Measurements from ENCODE around the gene TMEM131L. TPM values are rescaled to one million over a fixed set of nuclear protein-coding genes. Genes with fewer than 3 reads are reported as not detected.
"Not testable (repeated sequence)": the region's sequence is repeated elsewhere in the genome, so short reads cannot be mapped to it uniquely, and the experiment has no call there.

The TMEM131L gene
- total and polyA plus RNA-seq, 12 donors, result 2.7 to 33.6 (median 18.5) TPM

DNA sequence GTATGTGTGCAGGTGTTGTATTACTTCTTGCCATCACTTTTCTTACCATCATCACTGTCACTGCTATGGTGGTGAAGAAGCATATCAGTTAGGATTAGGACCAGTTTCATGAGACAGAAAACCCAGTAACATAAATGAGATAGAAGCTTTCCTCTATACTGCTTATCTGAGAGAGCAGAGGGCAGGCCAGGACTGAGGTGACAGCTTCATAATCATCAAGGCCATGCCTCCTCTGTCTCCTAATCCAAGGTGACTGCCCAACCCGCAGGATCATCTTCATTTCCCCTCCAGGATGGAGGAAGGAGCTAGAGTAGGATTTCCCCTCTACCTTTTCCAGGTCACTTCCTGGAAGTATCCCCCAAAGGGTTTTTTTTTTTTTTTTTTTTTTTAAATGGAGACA lies 35.4 kb downstream of the TMEM131L start:
- H3K9me3 ChIP-seq, result no peaks in the 10 kb centered on the region
- H3K36me3 ChIP-seq, result no peaks in the 10 kb centered on the region
- no peak overlapping the region for H3K4me3 ChIP-seq
- no peak for ATAC-seq
- no peak for DNase-seq
- H3K27ac ChIP-seq, result no peak overlapping the region
- TF ChIP-seq, protein P1, sequence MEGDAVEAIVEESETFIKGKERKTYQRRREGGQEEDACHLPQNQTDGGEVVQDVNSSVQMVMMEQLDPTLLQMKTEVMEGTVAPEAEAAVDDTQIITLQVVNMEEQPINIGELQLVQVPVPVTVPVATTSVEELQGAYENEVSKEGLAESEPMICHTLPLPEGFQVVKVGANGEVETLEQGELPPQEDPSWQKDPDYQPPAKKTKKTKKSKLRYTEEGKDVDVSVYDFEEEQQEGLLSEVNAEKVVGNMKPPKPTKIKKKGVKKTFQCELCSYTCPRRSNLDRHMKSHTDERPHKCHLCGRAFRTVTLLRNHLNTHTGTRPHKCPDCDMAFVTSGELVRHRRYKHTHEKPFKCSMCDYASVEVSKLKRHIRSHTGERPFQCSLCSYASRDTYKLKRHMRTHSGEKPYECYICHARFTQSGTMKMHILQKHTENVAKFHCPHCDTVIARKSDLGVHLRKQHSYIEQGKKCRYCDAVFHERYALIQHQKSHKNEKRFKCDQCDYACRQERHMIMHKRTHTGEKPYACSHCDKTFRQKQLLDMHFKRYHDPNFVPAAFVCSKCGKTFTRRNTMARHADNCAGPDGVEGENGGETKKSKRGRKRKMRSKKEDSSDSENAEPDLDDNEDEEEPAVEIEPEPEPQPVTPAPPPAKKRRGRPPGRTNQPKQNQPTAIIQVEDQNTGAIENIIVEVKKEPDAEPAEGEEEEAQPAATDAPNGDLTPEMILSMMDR (IDR thresholded peaks at IDR 0.05), result no peak
- no peaks in the 10 kb centered on the region for H3K27me3 ChIP-seq
- intact Hi-C loops (cut with DNase I), result no loop called here
- peaks cover 0 to 50% (median 29%) of the 10 kb centered on the region in 9 donors for H3K4me1 ChIP-seq
- 85 to 88% methylated on average over 1 of the region's 1 CpG for WGBS, 2 donors

DNA sequence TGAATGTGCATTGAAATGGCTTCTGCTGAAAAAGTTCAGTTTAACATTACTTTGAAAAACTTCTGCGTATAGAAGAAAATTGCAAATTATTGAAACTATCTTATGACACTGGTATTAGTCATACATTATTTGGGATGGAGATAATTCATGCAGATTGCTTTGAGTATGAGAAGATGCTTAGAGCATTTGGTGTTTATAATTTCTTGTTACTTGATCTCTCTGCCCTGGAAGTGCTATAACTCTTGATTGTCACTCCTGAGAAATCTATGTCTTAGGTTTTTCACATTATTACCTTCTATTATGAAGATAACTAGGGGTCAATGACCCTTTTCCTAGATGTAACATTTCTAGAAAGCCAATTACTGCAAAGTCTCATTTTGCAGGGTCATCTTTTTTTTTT lies 36.4 kb downstream of the TMEM131L start:
- Histone ChIP-seq H3K4me3 (no peak overlapping the region), H3K27me3 (no peaks in the 10 kb centered on the region), H3K4me1 (peaks cover 0 to 41% (median 19%) of the 10 kb centered on the region in 9 donors), H3K9me3 (no peaks in the 10 kb centered on the region), H3K36me3 (no peaks in the 10 kb centered on the region), H3K27ac (no peak overlapping the region)
- no peak for ATAC-seq
- TF ChIP-seq, protein P1 (IDR thresholded peaks at IDR 0.05), result no peak
- no peak for DNase-seq
- 95 to 96% methylated on average over 1 of the region's 1 CpG for WGBS, 2 donors
- intact Hi-C loops (cut with DNase I), result no loop called here

DNA sequence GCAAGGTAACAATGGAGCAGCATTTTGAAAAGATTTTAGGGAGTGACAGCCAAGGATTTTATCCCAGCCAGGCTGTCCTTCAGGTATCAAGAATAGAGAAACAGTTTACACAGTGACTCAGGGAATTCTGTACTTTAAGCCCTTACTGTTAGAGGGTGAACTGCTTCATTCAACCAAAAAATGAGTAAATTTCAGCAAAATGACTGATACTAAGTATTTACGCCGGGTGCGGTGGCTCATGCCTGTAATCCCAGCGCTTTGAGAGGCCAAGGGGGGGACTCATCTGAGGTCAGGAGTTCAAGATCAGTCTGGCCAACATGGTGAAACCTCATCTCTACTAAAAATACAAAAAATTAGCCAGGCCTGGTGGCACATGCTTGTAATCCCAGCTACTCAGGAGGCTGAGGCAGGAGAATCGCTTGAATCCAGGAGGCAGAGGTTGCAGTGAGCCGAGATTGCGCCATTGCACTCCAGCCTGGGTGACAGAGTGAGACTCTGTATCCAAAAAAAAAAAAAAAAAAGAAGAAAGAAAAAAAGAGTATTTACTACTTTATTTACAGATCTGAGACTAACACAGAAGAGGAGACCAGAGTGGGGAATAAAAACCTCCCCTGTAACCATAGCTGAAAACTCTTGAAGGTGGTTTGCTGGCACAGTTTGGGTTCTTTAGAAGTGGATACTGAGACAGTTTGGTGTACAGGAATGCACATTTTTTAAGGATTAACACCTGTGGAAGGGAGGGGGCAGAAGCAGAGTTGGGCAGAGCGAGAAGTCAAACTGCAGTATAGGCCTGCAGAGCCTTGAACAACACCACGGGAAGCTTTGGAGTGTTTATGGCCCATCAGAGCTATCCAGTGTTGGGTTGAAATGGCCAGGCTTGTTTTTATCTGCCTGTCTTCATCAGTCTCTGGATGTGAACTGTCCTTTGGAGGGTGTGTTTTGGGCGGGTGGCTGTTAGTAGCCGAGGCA lies 40.5 kb downstream of the TMEM131L start:
- no peaks in the 10 kb centered on the region for H3K27me3 ChIP-seq
- intact Hi-C loops (cut with DNase I), result no loop called here
- H3K36me3 ChIP-seq, result peaks cover 0 to 13% (median 0%) of the 10 kb centered on the region in 9 donors
- DNase-seq, result no peak
- H3K4me1 ChIP-seq, result peaks cover 0 to 21% (median 3%) of the 10 kb centered on the region in 9 donors
- no peaks in the 10 kb centered on the region for H3K9me3 ChIP-seq
- TF ChIP-seq, protein P1 (IDR thresholded peaks at IDR 0.05), result no peak
- ATAC-seq, result peak in 1 of 8 donors; percentile 24
- no peak overlapping the region for H3K4me3 ChIP-seq
- no peak overlapping the region for H3K27ac ChIP-seq
- 95 to 96% methylated on average over 11 of the region's 11 CpGs for WGBS, 2 donors

DNA sequence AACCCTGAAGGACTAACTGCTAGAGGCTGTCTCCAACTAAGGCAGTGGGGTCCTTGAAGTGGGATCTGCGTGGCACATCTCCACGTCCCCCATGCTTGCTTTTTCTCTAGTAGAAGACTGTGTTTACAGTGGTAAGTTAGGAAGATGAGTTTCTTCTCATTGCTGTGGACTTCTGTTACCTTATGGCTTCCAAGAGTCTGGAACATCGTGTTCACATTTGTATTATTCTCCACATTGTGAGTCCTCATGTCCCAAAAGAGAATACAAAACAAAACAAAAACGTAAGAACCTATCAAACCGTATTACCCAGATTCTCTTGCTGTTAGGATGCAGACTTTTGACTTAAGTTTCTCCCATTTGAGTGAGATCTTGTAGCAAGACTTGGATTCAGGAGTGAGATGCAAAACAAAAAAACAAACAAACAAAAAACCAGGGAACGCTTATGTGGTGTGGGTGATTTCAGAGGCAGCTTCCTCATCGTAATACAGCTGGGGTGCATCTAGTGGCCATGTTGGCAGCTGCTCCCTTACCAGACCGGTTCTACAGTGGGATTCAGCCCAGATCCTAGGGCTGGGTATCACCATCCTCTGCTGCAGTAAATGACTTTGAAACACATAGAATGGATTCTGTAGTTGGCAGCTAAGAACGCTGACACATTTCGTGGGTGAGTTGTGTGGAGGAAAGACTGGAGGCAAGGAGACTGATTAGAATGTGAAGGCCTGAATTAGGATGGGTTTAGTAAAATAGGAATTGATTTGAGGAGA lies 41.3 kb downstream of the TMEM131L start:
- Histone ChIP-seq H3K4me3 (no peak overlapping the region), H3K36me3 (peaks cover 0 to 13% (median 0%) of the 10 kb centered on the region in 9 donors), H3K9me3 (no peaks in the 10 kb centered on the region), H3K4me1 (peaks cover 0 to 18% (median 3%) of the 10 kb centered on the region in 9 donors), H3K27ac (no peak overlapping the region), H3K27me3 (no peaks in the 10 kb centered on the region)
- TF ChIP-seq, protein P1 (IDR thresholded peaks at IDR 0.05), result no peak
- intact Hi-C loops (cut with DNase I), result no loop called here
- WGBS, 2 donors, result 86% methylated on average over 10 of the region's 10 CpGs
- DNase-seq, result no peak
- ATAC-seq, result peak in 3 of 8 donors; percentile 19 to 30 (median 22)

DNA sequence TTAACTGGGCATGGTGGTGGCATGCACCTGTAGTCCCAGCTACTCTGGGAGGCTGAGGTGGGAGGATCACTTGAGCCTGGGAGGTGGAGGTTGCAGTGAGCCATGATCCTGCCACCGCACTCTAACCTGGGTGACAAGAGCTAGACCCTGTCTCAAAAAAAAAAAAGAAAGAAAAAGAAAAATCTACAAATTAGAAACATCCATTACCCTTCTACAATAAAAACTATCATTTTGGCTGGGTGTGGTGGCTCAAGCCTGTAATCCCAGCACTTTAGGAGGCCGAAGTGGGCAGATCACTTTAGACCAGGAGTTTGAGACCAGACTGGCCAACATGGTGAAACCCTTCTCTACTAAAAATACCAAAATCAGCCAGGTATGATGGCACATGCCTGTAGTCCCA lies 43.1 kb downstream of the TMEM131L start:
- H3K27ac ChIP-seq; ATAC-seq; H3K27me3 ChIP-seq; intact Hi-C loops (cut with DNase I); H3K4me3 ChIP-seq; DNase-seq; H3K9me3 ChIP-seq: not testable (repeated sequence)
- peaks cover 0 to 25% (median 15%) of the 10 kb centered on the region in 9 donors for H3K4me1 ChIP-seq
- WGBS, 2 donors, result 96 to 98% methylated on average over 2 of the region's 2 CpGs
- peaks cover 0 to 13% (median 0%) of the 10 kb centered on the region in 9 donors for H3K36me3 ChIP-seq
